Cardiac muscle cell (in vitro differentiated cells and primary cell): ENCODE results near the gene GPATCH4. TPM values are rescaled to one million over a fixed set of nuclear protein-coding genes. Genes with fewer than 3 reads are reported as not detected.
"Not testable (repeated sequence)": the region's sequence is repeated elsewhere in the genome, so short reads cannot be mapped to it uniquely, and the experiment has no call there.

Experiments used
- DNase-seq, 2 donors: peaks; one replicate each; pipeline versions ENCODE4 v3.0.0 to v3.0.0-alpha.2; 2010 to 2017; ENCODE audit warnings: low read depth in 1 of 2, low spot score in 1 of 2
- H3K27ac ChIP-seq: fragments of 200-600 bp; sonication (generic); 2 replicates; pipeline ENCODE4 v1.5.1; 2016
- H3K27me3 ChIP-seq: fragments of 200-600 bp; sonication (generic); 2 replicates; pipeline ENCODE4 v1.6.0; 2016; ENCODE audit warnings: control low read depth
- H3K36me3 ChIP-seq: fragments of 200-600 bp; sonication (generic); 2 replicates; pipeline ENCODE4 v1.5.1; 2016; ENCODE audit warnings: control low read depth
- H3K4me1 ChIP-seq: fragments of 200-600 bp; sonication (generic); 2 replicates; pipeline ENCODE4 v1.8.1; 2017; ENCODE audit warnings: low read depth, mild to moderate bottlenecking, mixed run types
- H3K4me3 ChIP-seq: fragments of 200-600 bp; sonication (generic); 2 replicates; pipeline ENCODE4 v1.5.1; 2016; ENCODE audit warnings: mild to moderate bottlenecking
- H3K9me3 ChIP-seq: fragments of 200-600 bp; sonication (generic); 2 replicates; pipeline ENCODE4 v1.5.1; 2017; ENCODE audit warnings: low read depth, mild to moderate bottlenecking, control low read depth
- polyA plus RNA-seq: library from polyadenylated mRNA; unstranded; fragments of >200 nt; fragmentation: Nextera tagmentation; extraction: Ambion mirVana; gene quantifications from 2 replicates; pipeline ENCODE4 v1.2.1, GENCODE V29; 2016
- total RNA-seq: library from RNA; depleted of rRNA; stranded (reverse); fragments of >200 nt; gene quantifications from 2 replicates; pipeline ENCODE4 v1.2.3, GENCODE V29; 2016
- TF ChIP-seq, protein P1 (sequence below): IDR thresholded peaks from 2 replicates; pipeline ENCODE4 v1.5.1; 2012; ENCODE audit warnings: low read depth, mild to moderate bottlenecking, low read length

The GPATCH4 gene
- total and polyA plus RNA-seq, 2 experiments from 2014 or later, result 6.0 to 42.4 TPM

DNA sequence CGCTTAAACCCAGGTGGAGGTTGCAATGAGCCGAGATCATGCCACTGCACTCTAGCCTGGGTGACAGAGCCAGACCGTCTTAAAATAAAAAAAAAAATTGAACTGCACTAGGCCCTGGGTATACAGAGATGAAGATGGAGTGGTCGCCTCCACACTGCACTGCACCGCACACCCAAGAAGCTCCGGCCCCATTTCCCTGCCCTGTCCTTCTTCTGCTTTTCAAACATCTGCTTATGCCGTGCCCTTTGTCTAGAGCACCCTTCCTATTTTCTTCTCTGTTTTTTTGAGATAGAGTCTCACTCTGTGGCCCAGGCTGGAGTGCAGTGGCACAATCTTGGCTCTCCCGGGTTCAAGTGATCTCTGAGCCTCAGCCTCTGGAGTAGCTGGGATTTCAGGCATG lies 46.3 kb downstream of the GPATCH4 start:
- no peak overlapping the region for H3K27ac ChIP-seq
- H3K36me3 ChIP-seq, result no peaks in the 10 kb centered on the region
- TF ChIP-seq, protein P1, sequence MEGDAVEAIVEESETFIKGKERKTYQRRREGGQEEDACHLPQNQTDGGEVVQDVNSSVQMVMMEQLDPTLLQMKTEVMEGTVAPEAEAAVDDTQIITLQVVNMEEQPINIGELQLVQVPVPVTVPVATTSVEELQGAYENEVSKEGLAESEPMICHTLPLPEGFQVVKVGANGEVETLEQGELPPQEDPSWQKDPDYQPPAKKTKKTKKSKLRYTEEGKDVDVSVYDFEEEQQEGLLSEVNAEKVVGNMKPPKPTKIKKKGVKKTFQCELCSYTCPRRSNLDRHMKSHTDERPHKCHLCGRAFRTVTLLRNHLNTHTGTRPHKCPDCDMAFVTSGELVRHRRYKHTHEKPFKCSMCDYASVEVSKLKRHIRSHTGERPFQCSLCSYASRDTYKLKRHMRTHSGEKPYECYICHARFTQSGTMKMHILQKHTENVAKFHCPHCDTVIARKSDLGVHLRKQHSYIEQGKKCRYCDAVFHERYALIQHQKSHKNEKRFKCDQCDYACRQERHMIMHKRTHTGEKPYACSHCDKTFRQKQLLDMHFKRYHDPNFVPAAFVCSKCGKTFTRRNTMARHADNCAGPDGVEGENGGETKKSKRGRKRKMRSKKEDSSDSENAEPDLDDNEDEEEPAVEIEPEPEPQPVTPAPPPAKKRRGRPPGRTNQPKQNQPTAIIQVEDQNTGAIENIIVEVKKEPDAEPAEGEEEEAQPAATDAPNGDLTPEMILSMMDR, result no peak
- no peaks in the 10 kb centered on the region for H3K27me3 ChIP-seq
- H3K4me1 ChIP-seq, result peaks cover 9% of the 10 kb centered on the region
- DNase-seq, result no peak
- no peak overlapping the region for H3K4me3 ChIP-seq
- no peaks in the 10 kb centered on the region for H3K9me3 ChIP-seq

DNA sequence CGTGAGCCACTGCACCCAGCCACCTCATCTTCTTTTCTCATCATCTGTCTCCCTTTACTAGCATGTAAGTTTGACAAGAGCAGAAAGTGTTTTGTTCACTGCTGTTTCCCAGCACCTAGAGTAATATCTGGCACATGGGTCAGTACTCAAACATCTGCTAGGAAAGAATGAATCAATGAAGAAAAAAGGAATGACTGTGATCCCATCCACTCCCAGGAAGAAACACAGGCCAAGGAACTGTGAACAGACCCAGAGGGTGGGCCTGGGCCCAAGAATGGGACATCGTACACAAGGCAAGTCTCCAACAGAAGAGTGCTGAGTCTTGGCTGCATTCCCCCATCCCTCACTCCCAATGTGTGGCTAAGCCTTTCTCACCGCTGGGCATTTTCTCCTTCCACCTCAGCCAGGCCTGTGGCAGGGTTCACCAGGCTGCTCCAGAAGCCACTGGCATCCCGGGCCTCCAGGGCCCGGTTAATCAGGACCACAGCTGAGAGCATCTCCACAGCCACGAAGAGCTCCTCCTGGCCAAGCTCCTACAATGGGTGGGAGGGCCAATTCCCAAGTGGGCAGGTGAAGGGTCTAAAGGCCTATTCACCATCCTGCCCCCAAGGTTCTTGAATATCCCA lies 47.3 kb downstream of the GPATCH4 start:
- DNase-seq, result no peak
- Histone ChIP-seq H3K9me3 (no peaks in the 10 kb centered on the region), H3K4me1 (no peaks in the 10 kb centered on the region), H3K36me3 (no peaks in the 10 kb centered on the region), H3K27me3 (no peaks in the 10 kb centered on the region), H3K4me3 (no peak overlapping the region), H3K27ac (no peak overlapping the region)
- TF ChIP-seq, protein P1, result no peak

DNA sequence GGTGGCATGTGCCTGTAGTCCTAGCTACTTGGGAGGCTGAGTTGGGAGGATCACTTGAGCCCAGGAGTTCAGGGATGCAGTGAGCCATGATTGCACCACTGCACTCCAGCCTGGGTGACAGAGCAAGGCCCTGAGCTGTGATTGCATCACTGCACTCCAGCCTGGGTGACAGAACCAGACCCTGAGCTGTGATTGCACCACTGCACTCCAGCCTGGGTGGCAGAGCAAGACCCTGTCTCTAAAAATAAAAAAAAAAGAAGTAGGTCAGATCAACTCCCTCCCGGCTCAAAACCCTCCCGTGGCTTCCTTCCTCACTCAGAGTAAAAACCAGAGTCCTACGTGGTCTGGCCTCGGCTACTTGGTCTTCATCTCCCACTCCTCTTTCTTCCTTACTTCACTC lies 48.3 kb downstream of the GPATCH4 start:
- not testable (repeated sequence) for H3K27me3 ChIP-seq, H3K27ac ChIP-seq, H3K4me1 ChIP-seq, H3K36me3 ChIP-seq, H3K4me3 ChIP-seq, H3K9me3 ChIP-seq
- DNase-seq, result peak in 1 of 2 donors; percentile 10

DNA sequence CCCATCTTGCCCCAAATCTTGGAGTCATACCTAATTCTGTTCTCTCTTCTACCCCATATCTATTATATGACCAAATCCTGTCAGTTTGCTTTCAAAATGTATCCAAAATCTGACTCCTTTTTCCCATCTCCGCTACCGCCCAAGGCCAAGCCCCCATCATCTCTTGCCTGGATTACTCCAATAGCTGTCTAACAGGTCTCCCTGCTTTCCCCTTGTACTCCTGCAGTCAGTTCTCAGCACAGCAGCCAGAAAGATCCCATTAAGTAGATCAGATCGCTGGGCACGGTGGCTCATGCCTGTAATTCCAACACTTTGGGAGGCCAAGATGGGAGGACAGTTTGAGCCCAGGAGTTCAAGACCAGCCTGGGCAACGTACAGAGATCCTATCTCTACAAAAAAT lies 48.8 kb downstream of the GPATCH4 start:
- Histone ChIP-seq H3K4me3 (no peak overlapping the region), H3K9me3 (no peaks in the 10 kb centered on the region), H3K27me3 (no peaks in the 10 kb centered on the region), H3K36me3 (no peaks in the 10 kb centered on the region), H3K27ac (no peak overlapping the region), H3K4me1 (peaks cover 7% of the 10 kb centered on the region)
- no peak for DNase-seq
- TF ChIP-seq, protein P1, result no peak

DNA sequence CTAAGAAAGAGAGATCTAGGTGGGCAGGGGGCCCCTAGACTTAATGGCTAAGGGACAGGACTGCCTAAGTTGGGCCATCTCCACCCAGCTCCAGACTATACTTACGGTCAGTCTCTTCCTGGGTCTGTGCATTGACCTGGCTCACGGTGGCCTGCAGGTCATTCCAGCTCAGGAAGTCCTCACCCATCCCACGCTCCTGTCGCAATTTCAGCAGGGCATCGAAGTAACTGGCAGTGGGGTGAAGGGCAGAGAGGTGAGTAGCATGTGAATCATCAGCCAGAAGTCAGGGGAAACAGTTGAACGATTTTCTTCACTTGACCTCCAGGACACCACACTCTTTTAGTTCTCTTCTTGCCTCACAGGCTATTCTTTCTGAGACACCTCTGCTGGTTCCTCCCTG lies 49.4 kb downstream of the GPATCH4 start:
- H3K9me3 ChIP-seq, result no peaks in the 10 kb centered on the region
- H3K4me3 ChIP-seq, result no peak overlapping the region
- H3K4me1 ChIP-seq, result peaks cover 8% of the 10 kb centered on the region
- no peaks in the 10 kb centered on the region for H3K27me3 ChIP-seq
- DNase-seq, result no peak
- TF ChIP-seq, protein P1, result no peak
- no peaks in the 10 kb centered on the region for H3K36me3 ChIP-seq
- no peak overlapping the region for H3K27ac ChIP-seq

DNA sequence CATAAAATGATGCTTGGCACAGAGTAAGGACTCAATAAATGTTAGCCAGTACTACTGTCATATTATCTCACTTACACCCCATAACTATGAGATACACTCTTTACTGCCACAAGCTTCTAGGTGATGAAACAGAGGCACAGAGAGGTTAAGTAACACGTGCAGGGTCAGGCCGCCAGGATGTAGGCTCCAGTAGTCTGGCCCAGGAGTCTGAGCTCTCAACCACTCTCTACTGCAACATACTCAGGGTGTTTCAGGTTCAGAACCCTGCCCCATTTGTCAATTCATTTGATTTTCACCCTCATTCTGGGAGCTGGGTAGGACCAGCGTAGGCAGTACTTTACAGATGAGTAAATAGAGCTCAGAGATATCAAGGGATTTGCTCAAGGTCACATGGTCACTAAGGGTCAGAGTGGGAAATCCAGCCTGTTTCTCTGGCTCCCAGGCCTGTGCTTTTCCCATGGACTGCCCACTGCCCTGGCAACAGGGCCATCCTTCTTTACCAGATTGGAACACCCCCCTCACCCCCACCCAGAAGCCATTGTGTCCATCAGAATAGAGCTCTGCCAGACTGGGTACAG lies 50.1 kb downstream of the GPATCH4 start:
- Histone ChIP-seq H3K27ac (no peak overlapping the region), H3K27me3 (no peaks in the 10 kb centered on the region), H3K4me1 (peaks cover 8% of the 10 kb centered on the region), H3K9me3 (no peaks in the 10 kb centered on the region), H3K36me3 (no peaks in the 10 kb centered on the region), H3K4me3 (no peak overlapping the region)
- TF ChIP-seq, protein P1, result no peak
- no peak for DNase-seq
